Mesendoderm (in vitro differentiated cells): ENCODE data around the gene AMBP.

Source experiments
- DNase-seq: peaks from one replicate; pipeline ENCODE4 v3.0.0; 2013
- H2AK5ac ChIP-seq: 2 replicates; pipeline ENCODE4 v1.6.1; 2013; ENCODE audit warnings: low read length, inconsistent platforms
- H2BK120ac ChIP-seq: 2 replicates; pipeline ENCODE4 v1.6.1; 2013; ENCODE audit warnings: low read depth, mild to moderate bottlenecking, low read length, moderate library complexity, mixed read lengths
- H2BK15ac ChIP-seq: replicated peaks from 2 replicates; pipeline ENCODE4 v1.6.1; 2013; ENCODE audit warnings: low read depth, mild to moderate bottlenecking, moderate library complexity
- H2BK5ac ChIP-seq: 2 replicates; pipeline ENCODE4 v1.6.1; 2013; ENCODE audit warnings: low read length, inconsistent platforms
- H3K18ac ChIP-seq: 2 replicates; pipeline ENCODE4 v1.6.1; 2013; ENCODE audit warnings: mild to moderate bottlenecking, low read length, mixed read lengths
- H3K23ac ChIP-seq: one replicate; pipeline ENCODE4 v1.6.1; 2013; ENCODE audit warnings: low read length
- H3K27ac ChIP-seq: 2 replicates; pipeline ENCODE4 v1.5.1; 2013; ENCODE audit warnings: low read depth, mild to moderate bottlenecking, inconsistent platforms, low read length, moderate library complexity
- H3K27me3 ChIP-seq: 2 replicates; pipeline ENCODE4 v1.6.1; 2013; ENCODE audit warnings: low read length, control low read depth, mild to moderate bottlenecking, inconsistent platforms; ENCODE audit not compliant: insufficient read depth, poor library complexity
- H3K36me3 ChIP-seq: 2 replicates; pipeline ENCODE4 v1.6.1; 2013; ENCODE audit warnings: low read length, inconsistent platforms; ENCODE audit not compliant: control insufficient read depth, insufficient read depth
- H3K4ac ChIP-seq: one replicate; pipeline ENCODE4 v1.6.1; 2013; ENCODE audit warnings: low read depth, mild to moderate bottlenecking, low read length, moderate library complexity
- H3K4me1 ChIP-seq: 2 replicates; pipeline ENCODE4 v1.6.1; 2013; ENCODE audit warnings: low read depth, low read length, inconsistent platforms; ENCODE audit not compliant: control insufficient read depth
- H3K4me2 ChIP-seq: 2 replicates; pipeline ENCODE4 v1.6.1; 2013; ENCODE audit warnings: low read length
- H3K4me3 ChIP-seq: 2 replicates; pipeline ENCODE4 v1.5.1; 2013; ENCODE audit warnings: mild to moderate bottlenecking, low read length
- H3K56ac ChIP-seq: one replicate; pipeline ENCODE4 v1.6.1; 2013; ENCODE audit warnings: low read length
- H3K79me1 ChIP-seq: 2 replicates; pipeline ENCODE4 v1.6.1; 2013; ENCODE audit warnings: low read length, inconsistent platforms
- H3K79me2 ChIP-seq: 2 replicates; pipeline ENCODE4 v1.6.1; 2013; ENCODE audit warnings: mild to moderate bottlenecking, low read length; ENCODE audit not compliant: control insufficient read depth, insufficient read depth
- H3K9ac ChIP-seq: 2 replicates; pipeline ENCODE4 v1.6.1; 2013; ENCODE audit warnings: low read length, inconsistent platforms
- H4K5ac ChIP-seq: one replicate; pipeline ENCODE4 v1.6.1; 2013; ENCODE audit warnings: low read length
- H4K8ac ChIP-seq: one replicate; pipeline ENCODE4 v1.6.1; 2013; ENCODE audit warnings: low read depth, mild to moderate bottlenecking, control low read depth, low read length, moderate library complexity
- WGBS: extraction: QIAGEN DNeasy Blood & Tissue Kit; methylation state at CpG from one replicate; pipeline ENCODE4 v1.1.7; 2013; ENCODE audit warnings: low lambda C conversion rate, missing lambda C conversion rate; ENCODE audit not compliant: insufficient coverage; ENCODE audit errors: extremely low coverage; 5-methylcytosine and 5-hydroxymethylcytosine counted together

Gene AMBP

GRCh38 chr9:114123031-114123977 is 45.2 kb upstream of the AMBP start:
- no peak overlapping the region for H3K9ac ChIP-seq
- H3K27ac ChIP-seq: no peak overlapping the region
- H3K27me3 ChIP-seq: no peaks in the 10 kb centered on the region
- H2AK5ac ChIP-seq: no peak overlapping the region
- H3K23ac ChIP-seq: no peak overlapping the region
- H3K36me3 ChIP-seq: no peaks in the 10 kb centered on the region
- no peak overlapping the region for H2BK120ac ChIP-seq
- H3K18ac ChIP-seq: no peak overlapping the region
- H3K4me1 ChIP-seq: no peaks in the 10 kb centered on the region
- H3K79me2 ChIP-seq: no peaks in the 10 kb centered on the region
- H4K5ac ChIP-seq: no peak overlapping the region
- H3K4me2 ChIP-seq: no peak overlapping the region
- H3K4ac ChIP-seq: no peak overlapping the region
- H3K4me3 ChIP-seq: no peak overlapping the region
- no CpG with 5 or more reads among the region's 9 CpGs for WGBS
- no peak for DNase-seq
- no peaks in the 10 kb centered on the region for H3K79me1 ChIP-seq
- no peak overlapping the region for H3K56ac ChIP-seq
- no peak overlapping the region for H2BK15ac ChIP-seq
- H2BK5ac ChIP-seq: no peak overlapping the region
- H4K8ac ChIP-seq: no peak overlapping the region

GRCh38 chr9:114122136-114123027 is 44.3 kb upstream of the AMBP start:
- Histone ChIP-seq H2BK15ac (no peak overlapping the region), H3K27ac (no peak overlapping the region), H3K4me3 (no peak overlapping the region), H3K56ac (no peak overlapping the region), H3K4ac (no peak overlapping the region), H3K27me3 (no peaks in the 10 kb centered on the region), H2BK120ac (no peak overlapping the region), H3K4me1 (no peaks in the 10 kb centered on the region), H4K5ac (no peak overlapping the region), H2AK5ac (no peak overlapping the region), H3K9ac (no peak overlapping the region), H3K4me2 (no peak overlapping the region), H3K18ac (no peak overlapping the region), H2BK5ac (no peak overlapping the region), H3K36me3 (no peaks in the 10 kb centered on the region), H3K23ac (no peak overlapping the region), H4K8ac (no peak overlapping the region), H3K79me2 (no peaks in the 10 kb centered on the region), H3K79me1 (no peaks in the 10 kb centered on the region)
- DNase-seq: no peak
- whole genome bisulfite sequencing: no CpG with 5 or more reads among the region's 9 CpGs

GRCh38 chr9:114121227-114122135 is 43.4 kb upstream of the AMBP start:
- Histone ChIP-seq H2BK5ac (no peak overlapping the region), H3K4ac (no peak overlapping the region), H3K4me3 (no peak overlapping the region), H2BK120ac (no peak overlapping the region), H3K4me2 (no peak overlapping the region), H3K79me2 (no peaks in the 10 kb centered on the region), H4K5ac (no peak overlapping the region), H3K79me1 (no peaks in the 10 kb centered on the region), H3K27me3 (no peaks in the 10 kb centered on the region), H2AK5ac (no peak overlapping the region), H3K56ac (no peak overlapping the region), H3K23ac (no peak overlapping the region), H3K9ac (no peak overlapping the region), H3K4me1 (no peaks in the 10 kb centered on the region), H2BK15ac (no peak overlapping the region), H4K8ac (no peak overlapping the region), H3K36me3 (no peaks in the 10 kb centered on the region), H3K18ac (no peak overlapping the region), H3K27ac (no peak overlapping the region)
- no CpG with 5 or more reads among the region's 16 CpGs for WGBS
- DNase-seq: no peak

GRCh38 chr9:114120192-114121014 is 42.3 kb upstream of the AMBP start:
- H3K27ac ChIP-seq: no peak overlapping the region
- H4K5ac ChIP-seq: no peak overlapping the region
- no peak for DNase-seq
- H3K9ac ChIP-seq: no peak overlapping the region
- WGBS: no CpG with 5 or more reads among the region's 4 CpGs
- H3K4me1 ChIP-seq: no peaks in the 10 kb centered on the region
- H3K4me2 ChIP-seq: no peak overlapping the region
- H4K8ac ChIP-seq: no peak overlapping the region
- H3K56ac ChIP-seq: no peak overlapping the region
- H3K18ac ChIP-seq: no peak overlapping the region
- no peaks in the 10 kb centered on the region for H3K36me3 ChIP-seq
- no peak overlapping the region for H3K23ac ChIP-seq
- H3K27me3 ChIP-seq: no peaks in the 10 kb centered on the region
- H3K79me2 ChIP-seq: no peaks in the 10 kb centered on the region
- no peaks in the 10 kb centered on the region for H3K79me1 ChIP-seq
- H3K4ac ChIP-seq: no peak overlapping the region
- no peak overlapping the region for H2AK5ac ChIP-seq
- no peak overlapping the region for H2BK5ac ChIP-seq
- no peak overlapping the region for H2BK120ac ChIP-seq
- H3K4me3 ChIP-seq: no peak overlapping the region
- no peak overlapping the region for H2BK15ac ChIP-seq
